Measurements from ENCODE around the gene SLC39A3. TPM values are rescaled to one million over a fixed set of nuclear protein-coding genes. Genes with fewer than 3 reads are reported as not detected.

SLC39A3 gene
- total RNA-seq, 1 experiment from 2014 or later: 39.1 TPM

DNA sequence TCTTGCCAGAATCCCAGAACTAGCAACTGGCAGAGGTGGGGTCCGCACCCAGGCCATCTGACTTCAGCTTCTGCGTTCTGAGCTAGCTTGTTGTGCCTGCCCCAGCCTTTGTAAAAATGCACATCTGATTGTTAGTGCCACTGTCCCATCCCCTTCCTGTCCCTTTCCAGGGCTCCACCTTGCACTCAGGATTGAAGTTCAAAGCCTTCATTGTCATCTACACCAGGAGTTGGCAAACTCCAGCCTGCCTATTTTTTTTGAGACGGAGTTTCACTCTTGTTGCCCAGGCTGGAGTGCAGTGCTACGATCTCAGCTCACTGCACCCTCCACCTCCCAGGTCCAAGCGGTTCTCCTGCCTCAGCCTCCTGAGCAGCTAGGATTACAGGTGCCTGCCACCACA lies 48.4 kb upstream of the SLC39A3 start (continued):
- TF ChIP-seq, protein P1, sequence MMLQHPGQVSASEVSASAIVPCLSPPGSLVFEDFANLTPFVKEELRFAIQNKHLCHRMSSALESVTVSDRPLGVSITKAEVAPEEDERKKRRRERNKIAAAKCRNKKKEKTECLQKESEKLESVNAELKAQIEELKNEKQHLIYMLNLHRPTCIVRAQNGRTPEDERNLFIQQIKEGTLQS (IDR thresholded peaks at IDR 0.05): no peak

DNA sequence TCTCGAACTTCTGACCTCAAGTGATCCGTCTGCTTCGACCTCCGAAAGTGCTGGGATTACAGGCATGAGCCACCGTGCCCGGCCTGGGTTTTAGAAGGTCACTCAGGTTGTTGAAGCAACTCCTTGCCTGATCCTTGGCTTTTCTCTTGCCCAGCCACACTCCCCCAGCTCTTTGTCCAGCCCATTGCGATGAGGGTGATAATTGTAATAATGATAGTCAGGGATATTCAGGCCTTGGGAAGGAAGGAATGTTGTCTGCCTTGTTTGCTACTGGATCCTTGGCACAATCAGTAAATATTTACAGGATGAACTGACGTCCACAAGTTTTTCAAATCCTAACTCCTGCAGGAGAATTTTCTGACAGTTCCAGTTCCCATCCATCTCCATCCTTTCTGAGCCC lies 47.3 kb upstream of the SLC39A3 start:
- H3K9me2 ChIP-seq (ENCODE audit: insufficient read depth): no peaks in the 10 kb centered on the region
- H3K9me3 ChIP-seq (ENCODE audit: control insufficient read depth in 1 of 2, insufficient read depth in 1 of 2, low read depth in 1 of 2, low read length in 2 of 2): no peaks in the 10 kb centered on the region
- RAD21 ChIA-PET (ENCODE audit: low non-redundant PET in 1 of 2, low total read pairs in 2 of 2, uncharacterized antibody in 2 of 2, unreplicated experiment in 2 of 2): no interaction called here
- 0 out of 2 replicates have a peak overlapping the region, but pooled peaks have one; percentile 1 for H3K27ac ChIP-seq (ENCODE audit: low read depth, low read length)
- H3K9ac ChIP-seq (ENCODE audit: low read length): no peak overlapping the region
- H3K27me3 ChIP-seq (ENCODE audit: insufficient read depth, low read length): no peaks in the 10 kb centered on the region
- H4K20me1 ChIP-seq (ENCODE audit: insufficient read depth): no peaks in the 10 kb centered on the region
- H3K4me1 ChIP-seq (ENCODE audit: control insufficient read depth in 1 of 2, insufficient read depth in 2 of 2, low read length in 2 of 2): peaks cover 20 to 31% of the 10 kb centered on the region in 2 experiments
- no peak overlapping the region for H2AFZ ChIP-seq (ENCODE audit: low read depth, low read length, poor library complexity, severe bottlenecking)
- no peak for ATAC-seq
- CTCF ChIA-PET: no interaction called here
- POLR2A ChIA-PET: no interaction called here
- DNase-seq (ENCODE audit: low read depth, low spot score): no peak
- no TSS peak for BruUV-seq (replicated peaks)
- H3K4me2 ChIP-seq (ENCODE audit: low read length): peak overlapping the region; percentile 1; the same call in 1 of the 2 replicates
- peaks cover 10 to 13% of the 10 kb centered on the region in 2 experiments; a peak in 3 of 4 replicates for H3K36me3 ChIP-seq (ENCODE audit: control insufficient read depth in 1 of 2, insufficient read depth in 2 of 2, low read length in 2 of 2)
- peaks cover 76% of the 10 kb centered on the region for H3K79me2 ChIP-seq (ENCODE audit: insufficient read depth, low read length)
- TF ChIP-seq POLR2A (IDR thresholded peaks at IDR 0.05; ENCODE audit: borderline replicate concordance, extremely low read depth, insufficient read depth, insufficient read length) (no peak), YY1 (IDR thresholded peaks at IDR 0.05; ENCODE audit: extremely low read depth, insufficient replicate concordance, low read depth, low read length) (no peak), EZH2 (IDR thresholded peaks at IDR 0.05) (no peak), SIN3A (IDR thresholded peaks at IDR 0.05; ENCODE audit: low read depth) (no peak), SP1 (IDR thresholded peaks at IDR 0.05; ENCODE audit: low read depth) (no peak)
- TF ChIP-seq, protein P2, sequence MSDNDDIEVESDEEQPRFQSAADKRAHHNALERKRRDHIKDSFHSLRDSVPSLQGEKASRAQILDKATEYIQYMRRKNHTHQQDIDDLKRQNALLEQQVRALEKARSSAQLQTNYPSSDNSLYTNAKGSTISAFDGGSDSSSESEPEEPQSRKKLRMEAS (IDR thresholded peaks at IDR 0.05): no peak
- TF ChIP-seq, protein P3, sequence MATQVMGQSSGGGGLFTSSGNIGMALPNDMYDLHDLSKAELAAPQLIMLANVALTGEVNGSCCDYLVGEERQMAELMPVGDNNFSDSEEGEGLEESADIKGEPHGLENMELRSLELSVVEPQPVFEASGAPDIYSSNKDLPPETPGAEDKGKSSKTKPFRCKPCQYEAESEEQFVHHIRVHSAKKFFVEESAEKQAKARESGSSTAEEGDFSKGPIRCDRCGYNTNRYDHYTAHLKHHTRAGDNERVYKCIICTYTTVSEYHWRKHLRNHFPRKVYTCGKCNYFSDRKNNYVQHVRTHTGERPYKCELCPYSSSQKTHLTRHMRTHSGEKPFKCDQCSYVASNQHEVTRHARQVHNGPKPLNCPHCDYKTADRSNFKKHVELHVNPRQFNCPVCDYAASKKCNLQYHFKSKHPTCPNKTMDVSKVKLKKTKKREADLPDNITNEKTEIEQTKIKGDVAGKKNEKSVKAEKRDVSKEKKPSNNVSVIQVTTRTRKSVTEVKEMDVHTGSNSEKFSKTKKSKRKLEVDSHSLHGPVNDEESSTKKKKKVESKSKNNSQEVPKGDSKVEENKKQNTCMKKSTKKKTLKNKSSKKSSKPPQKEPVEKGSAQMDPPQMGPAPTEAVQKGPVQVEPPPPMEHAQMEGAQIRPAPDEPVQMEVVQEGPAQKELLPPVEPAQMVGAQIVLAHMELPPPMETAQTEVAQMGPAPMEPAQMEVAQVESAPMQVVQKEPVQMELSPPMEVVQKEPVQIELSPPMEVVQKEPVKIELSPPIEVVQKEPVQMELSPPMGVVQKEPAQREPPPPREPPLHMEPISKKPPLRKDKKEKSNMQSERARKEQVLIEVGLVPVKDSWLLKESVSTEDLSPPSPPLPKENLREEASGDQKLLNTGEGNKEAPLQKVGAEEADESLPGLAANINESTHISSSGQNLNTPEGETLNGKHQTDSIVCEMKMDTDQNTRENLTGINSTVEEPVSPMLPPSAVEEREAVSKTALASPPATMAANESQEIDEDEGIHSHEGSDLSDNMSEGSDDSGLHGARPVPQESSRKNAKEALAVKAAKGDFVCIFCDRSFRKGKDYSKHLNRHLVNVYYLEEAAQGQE (IDR thresholded peaks at IDR 0.05; ENCODE audit: low read depth): no peak
- intact Hi-C loops (cut with micrococcal nuclease): no loop called here
- H3K4me3 ChIP-seq (replicated peaks in 1 of 2; ENCODE audit: low read depth in 1 of 2, low read length in 2 of 2): no peak overlapping the region

Data from HCT116 (cell line).